HG02763 (cell line): ENCODE measurements around the gene PIK3CD.
A peak's percentile ranks its signal among the peaks of the same experiment; 100 is the strongest.
"Not testable (repeated sequence)": the region's sequence is repeated elsewhere in the genome, so short reads cannot be mapped to it uniquely, and the experiment has no call there.

Experiments used
- ATAC-seq: cut with Tn5 transposase; IDR thresholded peaks from one replicate; pipeline ENCODE4 v1.9.1; 2021; ENCODE audit warnings: mild to moderate bottlenecking, moderate library complexity; ENCODE audit not compliant: unreplicated experiment

PIK3CD gene

DNA sequence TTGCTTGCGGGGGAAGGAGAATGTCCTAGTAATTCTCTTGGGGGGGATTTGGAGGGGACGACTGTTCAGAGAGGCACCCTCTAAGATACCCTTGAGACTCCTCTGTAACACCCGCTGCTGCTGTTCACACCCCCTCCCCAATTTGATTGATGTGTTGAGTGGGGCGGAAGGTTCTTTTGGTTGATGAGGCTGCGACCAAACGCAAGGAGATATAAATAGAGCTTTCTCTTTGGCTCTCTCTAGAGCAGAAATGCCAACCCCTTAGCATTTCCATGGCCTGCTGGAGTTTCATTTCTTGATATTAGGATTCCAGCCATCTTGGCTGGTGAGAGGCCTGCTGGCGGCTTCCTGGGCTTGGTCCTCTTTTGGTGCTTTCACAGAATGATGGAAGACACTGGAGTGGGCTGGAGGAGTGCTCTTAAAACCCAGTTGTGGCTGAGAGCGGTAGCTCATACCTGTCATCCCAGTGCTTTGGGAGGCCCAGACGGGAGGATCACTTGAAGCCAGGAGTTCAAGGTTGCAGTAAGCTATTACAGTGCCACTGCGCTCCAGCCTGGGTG, 2.0 kb downstream of the PIK3CD start:
- ATAC-seq: no peak

DNA sequence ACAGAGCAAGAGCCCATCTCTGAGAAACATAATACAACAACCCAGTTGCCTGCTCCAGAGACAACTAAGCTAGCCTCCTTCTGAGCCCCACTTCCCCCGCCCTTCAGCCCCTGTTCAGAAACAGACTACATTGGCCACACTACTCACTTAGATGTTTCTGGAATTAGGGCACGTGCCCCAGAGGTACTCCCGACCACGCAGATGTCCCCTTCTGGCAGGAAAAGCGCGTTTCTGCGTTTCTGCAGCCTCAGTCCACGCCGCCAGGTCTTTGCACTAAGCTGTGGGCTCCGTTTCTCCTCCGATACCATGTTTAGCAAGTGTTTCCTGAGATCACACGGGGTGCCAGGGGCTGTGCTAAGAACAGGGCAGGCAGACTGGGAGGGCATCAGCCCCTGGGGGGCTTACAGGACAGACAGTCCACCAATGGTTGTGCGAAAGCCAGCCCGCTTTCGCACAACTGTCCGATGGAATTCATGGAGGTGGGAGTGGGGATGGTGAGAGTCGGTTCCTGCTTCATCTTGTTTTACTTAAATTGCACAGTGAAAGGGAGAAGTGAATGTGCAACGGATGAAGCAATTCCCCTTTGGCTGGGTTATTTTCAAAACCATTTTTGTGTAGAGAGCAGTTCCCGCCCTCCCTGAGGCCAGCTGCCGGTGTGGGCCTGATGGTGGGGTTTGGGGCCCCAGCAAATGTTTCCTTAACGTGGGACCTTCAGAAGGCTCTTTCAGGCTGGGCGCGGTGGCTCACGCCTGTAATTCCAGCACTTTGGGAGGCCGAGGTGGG, 2.7 kb downstream of the PIK3CD start:
- no peak for ATAC-seq

DNA sequence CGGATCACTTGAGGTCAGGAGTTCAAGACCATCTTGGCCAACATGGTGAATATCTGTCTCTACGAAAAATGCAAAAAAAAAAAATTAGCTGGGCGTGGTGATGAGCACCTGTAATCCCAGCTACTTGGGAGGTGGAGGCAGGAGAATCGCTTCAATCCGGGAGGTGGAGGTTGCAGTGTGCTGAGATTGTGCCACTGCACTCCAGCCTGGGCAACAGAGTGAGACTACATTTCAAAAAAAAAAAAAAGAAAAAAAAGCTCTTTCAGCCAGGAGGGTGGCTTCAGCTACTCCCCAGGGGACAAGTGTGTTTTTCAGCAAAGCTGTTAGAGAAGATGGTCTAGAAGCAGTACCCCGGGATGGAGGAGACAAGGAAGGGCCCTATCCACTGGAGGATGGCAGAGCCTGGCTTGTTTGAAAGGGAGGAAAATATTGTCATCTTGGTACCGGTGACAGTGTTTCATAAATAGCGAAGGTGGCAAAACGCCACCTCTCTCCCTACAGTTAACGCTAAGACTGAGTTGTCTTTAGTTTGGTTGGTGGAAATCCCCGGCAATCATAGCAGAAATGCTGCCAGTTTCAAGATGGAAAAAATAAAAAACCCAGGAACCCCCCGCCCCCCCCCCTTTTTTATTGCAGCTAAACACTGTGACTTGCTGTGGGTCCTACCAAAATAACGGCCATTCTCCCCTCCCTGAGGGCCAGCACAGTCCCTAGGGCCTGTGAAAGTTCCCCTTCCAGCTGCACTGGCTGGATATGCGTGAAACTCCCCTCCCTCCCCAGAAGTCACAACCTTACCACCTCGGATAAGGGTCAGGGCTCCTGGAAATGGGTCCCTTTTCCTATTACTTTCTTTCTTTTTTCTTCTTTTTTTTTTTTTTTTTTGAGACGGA, 3.5 kb downstream of the PIK3CD start:
- no peak for ATAC-seq

DNA sequence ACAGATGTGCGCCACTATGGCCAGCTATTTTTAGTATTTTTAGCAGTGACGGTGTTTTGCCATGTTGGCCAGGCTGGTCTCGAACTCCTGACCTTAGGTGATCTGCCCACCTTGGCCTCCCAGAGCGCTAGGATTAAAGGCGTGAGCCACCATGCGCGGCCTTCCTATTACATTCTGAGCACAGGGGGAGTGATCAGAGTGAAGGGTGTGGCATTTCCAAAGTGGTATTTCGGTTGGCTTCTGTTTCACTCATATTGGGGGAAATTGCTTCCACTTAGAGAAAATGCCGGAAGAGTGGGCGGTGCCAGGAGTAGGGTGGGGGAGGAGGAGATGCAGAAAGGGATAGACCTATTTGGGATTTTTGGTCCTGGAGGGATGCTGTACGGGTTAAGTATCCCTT, 4.3 kb downstream of the PIK3CD start:
- ATAC-seq: no peak

DNA sequence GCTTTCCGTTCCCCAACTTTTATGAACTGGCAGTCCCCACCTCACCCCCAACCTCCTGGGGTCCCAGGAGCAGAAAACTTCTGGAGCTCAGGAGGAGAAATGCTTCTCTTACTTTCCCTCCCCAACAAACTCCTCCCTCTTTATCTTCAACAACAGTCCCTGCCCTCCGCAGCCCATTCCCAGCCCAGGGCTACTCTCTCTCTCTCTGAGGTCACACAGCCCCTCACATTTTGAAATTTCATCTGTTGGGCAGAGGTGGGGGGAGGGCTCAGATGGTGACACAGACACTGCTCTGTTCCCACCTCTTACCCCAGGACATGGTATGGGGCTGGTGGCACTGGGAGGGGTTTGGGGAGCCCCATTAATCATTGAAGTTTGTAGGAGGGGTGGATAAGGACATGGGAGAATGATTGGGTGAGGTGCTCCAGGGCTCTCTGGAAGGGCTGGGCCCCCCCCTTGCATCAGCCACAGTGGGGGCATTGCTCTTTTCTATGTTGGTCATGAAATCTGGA, 6.0 kb downstream of the PIK3CD start:
- no peak for ATAC-seq

DNA sequence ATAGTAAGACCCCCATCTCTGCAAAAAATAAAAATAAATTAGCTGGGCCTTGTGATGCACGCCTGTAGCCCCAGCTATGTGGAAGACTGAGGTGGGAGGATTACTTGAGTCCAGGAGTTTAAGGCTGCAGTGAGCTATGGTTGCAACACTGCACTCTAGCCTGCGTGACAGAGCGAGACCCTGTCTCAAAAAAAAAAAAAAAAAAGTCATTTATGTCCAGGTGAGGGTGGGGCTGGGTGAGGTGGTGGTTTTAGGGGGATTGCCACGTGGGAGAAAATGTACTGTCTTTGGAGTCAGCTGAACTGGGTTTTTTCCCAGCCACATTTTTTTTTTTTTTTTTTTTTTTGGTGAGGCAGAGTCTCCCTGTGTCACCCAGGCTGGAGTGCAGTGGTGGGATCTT, 6.7 kb downstream of the PIK3CD start:
- ATAC-seq: no peak

DNA sequence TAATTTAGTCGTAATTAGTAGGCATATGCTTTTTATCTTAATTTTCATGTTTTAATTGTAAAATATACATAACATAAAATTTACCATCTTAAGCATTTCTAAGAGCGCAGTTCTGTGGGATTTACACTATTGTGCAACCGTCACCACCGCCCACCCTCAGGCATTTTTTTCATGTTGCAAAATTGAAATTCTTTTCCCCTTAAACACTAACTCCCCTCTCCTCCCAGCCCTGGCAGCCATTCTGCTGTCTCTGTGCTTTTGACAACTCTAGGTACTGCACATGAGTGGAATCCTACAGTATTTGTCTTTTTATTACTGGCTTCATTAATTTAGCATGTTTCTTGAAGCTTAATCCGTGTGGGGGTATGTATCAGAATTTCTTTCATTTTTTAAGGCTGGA, 7.8 kb downstream of the PIK3CD start:
- no peak for ATAC-seq

GRCh38 chr1:9663257-9663656, 11.7 kb downstream of the PIK3CD start:
- no peak for ATAC-seq

GRCh38 chr1:9665193-9665592, 13.7 kb downstream of the PIK3CD start:
- no peak for ATAC-seq

GRCh38 chr1:9668080-9668479, 16.5 kb downstream of the PIK3CD start:
- ATAC-seq: no peak

- no peak for ATAC-seq
These were observed 18.6 kb downstream of the PIK3CD start for GRCh38 chr1:9670085-9670484.

GRCh38 chr1:9671377-9672140, 20.0 kb downstream of the PIK3CD start:
- ATAC-seq: no peak

DNA sequence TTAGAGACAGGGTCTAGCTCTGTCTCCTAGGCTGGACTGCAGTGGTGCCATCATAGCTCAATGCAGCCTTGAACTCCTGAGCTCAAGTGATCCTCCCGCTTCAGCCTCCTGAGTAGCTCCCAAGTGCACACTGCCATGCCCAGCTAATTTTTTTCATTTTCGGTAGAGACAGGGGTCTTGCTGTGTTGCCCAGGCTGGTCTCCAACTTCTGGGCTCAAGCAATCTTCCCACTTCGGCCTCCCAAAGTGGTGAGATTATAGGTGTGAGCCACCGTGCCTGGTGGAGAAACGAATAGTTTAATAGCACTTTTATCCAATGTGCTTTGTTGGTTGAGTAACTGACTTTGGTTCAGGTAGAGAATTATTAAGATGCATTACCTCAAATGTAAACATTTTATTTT, 20.9 kb downstream of the PIK3CD start:
- ATAC-seq: no peak

DNA sequence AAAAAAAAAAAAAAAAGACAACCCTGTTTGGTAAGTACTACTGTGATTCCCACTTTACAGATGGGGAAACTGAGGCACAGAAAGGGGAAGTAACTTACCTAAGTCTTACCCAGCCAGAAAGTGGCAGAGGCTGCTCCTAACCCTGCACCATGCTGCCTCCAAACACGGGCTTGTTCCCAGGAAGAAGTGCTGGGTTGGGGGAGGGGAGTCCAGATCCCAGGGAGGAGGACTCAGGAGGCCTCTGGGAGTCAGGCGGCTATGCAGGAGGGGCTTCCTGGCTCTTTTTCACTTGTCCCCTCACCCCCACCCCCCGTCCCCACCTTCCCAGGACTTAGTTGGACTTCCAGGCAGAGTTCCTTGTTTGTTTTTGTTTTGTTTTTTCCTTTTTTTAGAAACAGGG, 23.9 kb downstream of the PIK3CD start:
- ATAC-seq: no peak

- ATAC-seq: not testable (repeated sequence)
These were observed 24.6 kb downstream of the PIK3CD start for GRCh38 chr1:9676128-9676527.

- no peak for ATAC-seq
These were observed 25.4 kb downstream of the PIK3CD start for GRCh38 chr1:9676815-9677393.

DNA sequence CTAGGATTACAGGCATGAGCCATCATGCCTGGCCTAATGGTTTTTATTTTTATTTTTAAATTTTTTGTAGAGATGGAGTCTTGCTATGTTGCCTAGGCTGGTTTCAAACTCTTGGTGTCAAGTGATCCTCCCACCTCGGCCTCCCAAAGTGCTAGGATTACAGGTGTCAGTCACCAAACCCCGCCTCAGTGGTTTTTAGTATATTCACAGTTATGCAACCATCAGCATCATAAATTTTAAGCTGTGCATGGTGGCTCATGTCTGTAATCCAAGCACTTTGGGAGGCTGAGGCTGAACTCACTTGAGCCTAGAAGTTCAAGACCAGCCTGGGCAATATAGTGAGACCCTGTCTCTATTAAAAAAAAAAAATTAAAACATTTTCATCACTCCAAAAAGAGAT, 28.6 kb downstream of the PIK3CD start:
- ATAC-seq: no peak

DNA sequence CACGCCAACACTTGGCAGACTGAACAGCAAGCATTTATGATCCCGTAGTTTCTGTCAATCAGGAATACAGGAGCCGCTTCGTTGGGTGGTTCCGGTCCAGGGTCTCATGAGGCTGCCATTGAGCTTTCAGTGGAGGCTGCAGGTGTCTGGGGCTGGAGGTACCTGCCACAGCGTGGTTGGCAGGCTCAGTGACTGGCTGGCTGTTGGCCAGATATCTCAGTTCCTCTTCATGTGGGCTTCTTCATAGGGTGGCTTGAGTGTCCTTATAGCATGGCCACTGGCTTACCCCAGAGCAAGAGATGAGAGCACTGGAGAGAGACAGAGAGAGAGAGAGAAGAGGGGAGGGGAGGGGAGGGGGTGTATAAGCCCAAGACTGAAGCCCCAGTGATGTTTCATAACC, 29.3 kb downstream of the PIK3CD start:
- no peak for ATAC-seq

DNA sequence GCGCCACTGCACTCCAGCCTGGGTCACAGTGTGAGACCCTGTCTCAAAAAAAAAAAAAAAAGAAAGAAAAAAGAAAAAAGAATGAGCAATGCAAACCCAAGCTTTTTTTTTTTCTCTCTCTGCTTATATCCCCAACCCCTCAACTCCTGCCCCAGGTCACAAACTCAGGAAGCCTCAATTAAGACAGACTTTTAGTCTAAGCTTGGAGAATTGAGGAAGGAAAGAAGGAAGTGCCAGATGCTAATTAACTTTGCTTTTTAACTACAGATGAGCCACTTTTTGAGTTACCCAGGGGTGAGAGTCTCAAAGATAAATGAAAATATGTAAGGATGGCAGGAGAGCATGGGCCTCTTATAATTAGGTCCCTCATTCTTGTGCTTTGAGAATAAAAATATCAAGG, 33.3 kb downstream of the PIK3CD start:
- ATAC-seq: no peak

DNA sequence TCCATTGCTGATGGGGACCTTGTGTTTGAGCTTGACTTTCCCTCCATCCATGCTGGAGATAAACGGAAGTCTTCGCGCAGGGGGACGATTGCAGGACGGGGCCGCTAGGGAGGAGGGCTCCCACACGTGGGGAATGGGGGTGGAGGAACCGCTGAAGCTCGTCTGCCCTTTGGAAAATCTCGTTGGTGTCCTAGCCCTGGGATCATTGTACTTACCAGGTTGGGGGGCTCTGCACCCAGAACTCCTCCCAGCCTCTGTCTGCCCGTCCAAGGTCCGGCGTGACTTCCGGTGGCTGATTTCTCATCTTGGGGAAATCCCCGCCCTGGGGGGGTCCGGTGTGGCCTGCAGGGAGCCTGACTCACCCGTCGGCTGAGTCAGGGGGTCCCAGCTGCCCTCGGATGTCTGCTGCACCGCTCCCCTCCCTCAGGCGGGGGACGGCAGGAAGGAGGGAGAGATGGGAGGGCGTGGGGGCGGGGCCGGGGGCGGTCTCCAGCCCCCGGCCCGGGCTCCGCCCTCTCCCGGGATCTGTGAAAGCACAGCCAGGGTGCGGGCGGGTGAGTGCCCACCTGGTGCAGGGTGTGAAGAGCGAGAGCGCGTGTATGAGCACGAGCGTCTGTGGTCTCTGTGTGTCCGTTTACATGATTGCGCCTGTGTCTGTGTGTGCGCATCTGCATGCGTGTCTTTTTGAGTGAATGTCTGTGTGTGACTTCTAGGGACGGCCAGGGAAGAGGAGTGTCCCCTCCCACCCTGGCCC, 35.8 kb downstream of the PIK3CD start:
- ATAC-seq: peak; percentile 34
